ENCODE measurements around the gene NTM.
"Not testable (repeated sequence)": the region's sequence is repeated elsewhere in the genome, so short reads cannot be mapped to it uniquely, and the experiment has no call there.

Gene NTM

GRCh38 chr11:132315696-132316095 lies 945.3 kb downstream of the NTM start:
- H3K27me3 ChIP-seq (ENCODE audit: control insufficient read depth in 1 of 2, insufficient read depth in 2 of 2, low read length in 2 of 2) = no peaks in the 10 kb centered on the region

DNA sequence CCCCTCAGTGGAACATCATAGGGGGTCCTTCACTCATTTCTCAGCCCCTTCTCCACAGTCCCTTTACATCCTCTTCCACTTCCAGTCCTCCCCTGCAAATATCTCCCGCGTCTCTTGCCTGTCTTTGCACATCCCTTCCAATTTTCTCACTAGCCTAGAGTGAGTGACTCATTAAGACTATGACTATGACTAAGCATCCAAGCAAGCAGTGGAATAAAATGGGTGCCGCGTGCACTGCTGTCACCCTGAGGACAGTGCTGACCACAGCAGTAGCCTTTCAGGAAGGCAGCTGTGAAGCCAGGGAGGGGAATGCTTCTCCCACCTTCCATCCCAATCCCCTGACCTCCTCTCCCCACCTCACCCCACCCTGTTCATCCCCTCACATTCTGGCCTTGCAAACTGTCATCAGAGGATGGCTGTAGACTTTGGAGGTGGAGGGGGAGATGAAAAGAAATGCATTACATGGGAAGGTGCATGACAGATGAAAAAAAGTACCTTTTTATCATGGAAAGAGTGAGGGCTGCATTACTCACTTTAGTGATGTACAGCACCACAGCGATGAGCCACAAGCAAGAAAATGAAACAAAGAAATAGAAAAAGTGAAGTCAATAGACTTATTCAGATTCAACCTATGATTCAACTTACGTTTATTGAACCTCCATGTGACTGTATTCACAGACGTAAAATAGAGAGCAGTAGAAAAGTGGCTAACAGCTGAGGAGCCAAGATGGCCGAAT lies 948.2 kb downstream of the NTM start:
- Histone ChIP-seq H3K36me3 (ENCODE audit: insufficient read depth, low read length) (no peaks in the 10 kb centered on the region), H3K9ac (ENCODE audit: low read length) (no peak overlapping the region), H3K9me3 (ENCODE audit: low read length) (no peaks in the 10 kb centered on the region), H3K4me1 (ENCODE audit: insufficient read depth, low read length) (no peaks in the 10 kb centered on the region), H3K27me3 (ENCODE audit: control insufficient read depth in 1 of 2, insufficient read depth in 2 of 2, low read length in 2 of 2) (no peaks in the 10 kb centered on the region), H3K27ac (ENCODE audit: low read depth, low read length) (no peak overlapping the region), H3K4me3 (ENCODE audit: low read depth in 1 of 2, low read length in 2 of 2) (no peak overlapping the region)

More at GRCh38 chr11:132315696-132316095, 945.3 kb downstream of the NTM start:
- Histone ChIP-seq H3K36me3 (ENCODE audit: insufficient read depth, low read length) (no peaks in the 10 kb centered on the region), H3K9me3 (ENCODE audit: low read length) (no peaks in the 10 kb centered on the region), H3K27ac (ENCODE audit: low read depth, low read length) (no peak overlapping the region), H3K9ac (ENCODE audit: low read length) (no peak overlapping the region), H3K4me1 (ENCODE audit: insufficient read depth, low read length) (no peaks in the 10 kb centered on the region), H3K4me3 (ENCODE audit: low read depth in 1 of 2, low read length in 2 of 2) (no peak overlapping the region)

DNA sequence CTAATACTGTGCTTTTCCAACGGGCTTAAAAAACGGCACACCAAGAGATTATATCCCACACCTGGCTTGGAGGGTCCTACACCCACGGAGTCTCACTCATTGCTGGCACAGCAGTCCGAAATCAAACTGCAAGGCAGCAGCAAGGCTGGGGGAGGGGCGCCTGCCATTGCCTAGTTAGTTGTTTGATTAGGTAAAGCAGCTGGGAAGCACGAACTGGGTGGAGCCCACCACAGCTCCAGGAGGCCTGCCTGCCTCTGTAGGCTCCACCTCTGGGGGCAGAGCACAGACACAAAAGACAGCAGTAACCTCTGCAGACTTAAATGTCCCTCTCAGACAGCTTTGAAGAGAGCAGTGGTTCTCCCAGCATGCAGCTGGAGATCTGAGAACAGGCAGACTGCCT lies 949.0 kb downstream of the NTM start:
- not testable (repeated sequence) for H3K27ac ChIP-seq (ENCODE audit: low read depth, low read length); H3K4me3 ChIP-seq (ENCODE audit: low read depth in 1 of 2, low read length in 2 of 2); H3K27me3 ChIP-seq (ENCODE audit: control insufficient read depth in 1 of 2, insufficient read depth in 2 of 2, low read length in 2 of 2); H3K9me3 ChIP-seq (ENCODE audit: low read length); H3K36me3 ChIP-seq (ENCODE audit: insufficient read depth, low read length); H3K4me1 ChIP-seq (ENCODE audit: insufficient read depth, low read length); H3K9ac ChIP-seq (ENCODE audit: low read length)

DNA sequence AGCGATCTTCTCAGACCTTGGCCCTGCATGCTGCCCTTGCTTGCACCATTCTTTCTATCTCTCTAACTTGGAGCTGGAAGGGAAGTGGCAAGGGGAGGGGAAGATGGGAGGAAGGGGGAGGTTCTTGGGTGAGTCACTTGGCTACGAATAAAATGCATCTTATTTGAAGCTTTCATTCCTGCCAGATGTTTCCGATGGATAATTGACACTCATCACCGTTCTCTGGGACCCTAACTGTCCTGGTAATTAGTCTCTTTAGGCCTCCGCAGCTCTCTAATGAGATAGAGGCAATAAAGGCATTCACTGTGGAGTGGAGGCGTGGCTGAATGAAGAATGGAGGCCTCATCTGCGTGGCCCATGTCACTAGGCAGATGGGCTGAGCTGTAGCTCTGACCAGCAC lies 960.1 kb downstream of the NTM start:
- H3K36me3 ChIP-seq (ENCODE audit: insufficient read depth, low read length) = no peaks in the 10 kb centered on the region
- no peak overlapping the region for H3K9ac ChIP-seq (ENCODE audit: low read length)
- no peaks in the 10 kb centered on the region for H3K4me1 ChIP-seq (ENCODE audit: insufficient read depth, low read length)
- H3K9me3 ChIP-seq (ENCODE audit: low read length) = no peaks in the 10 kb centered on the region
- H3K4me3 ChIP-seq (ENCODE audit: low read depth in 1 of 2, low read length in 2 of 2) = no peak overlapping the region
- no peak overlapping the region for H3K27ac ChIP-seq (ENCODE audit: low read depth, low read length)
- H3K27me3 ChIP-seq (ENCODE audit: control insufficient read depth in 1 of 2, insufficient read depth in 2 of 2, low read length in 2 of 2) = no peaks in the 10 kb centered on the region

- Histone ChIP-seq H3K4me1 (ENCODE audit: insufficient read depth, low read length) (no peaks in the 10 kb centered on the region), H3K27me3 (ENCODE audit: control insufficient read depth in 1 of 2, insufficient read depth in 2 of 2, low read length in 2 of 2) (no peaks in the 10 kb centered on the region), H3K9ac (ENCODE audit: low read length) (no peak overlapping the region), H3K36me3 (ENCODE audit: insufficient read depth, low read length) (no peaks in the 10 kb centered on the region), H3K27ac (ENCODE audit: low read depth, low read length) (no peak overlapping the region), H3K4me3 (ENCODE audit: low read depth in 1 of 2, low read length in 2 of 2) (no peak overlapping the region), H3K9me3 (ENCODE audit: low read length) (no peaks in the 10 kb centered on the region)
These were observed 962.1 kb downstream of the NTM start for GRCh38 chr11:132332521-132332920.

- H3K9ac ChIP-seq (ENCODE audit: low read length) = no peak overlapping the region
- no peaks in the 10 kb centered on the region for H3K4me1 ChIP-seq (ENCODE audit: insufficient read depth, low read length)
- H3K27me3 ChIP-seq (ENCODE audit: control insufficient read depth in 1 of 2, insufficient read depth in 2 of 2, low read length in 2 of 2) = no peaks in the 10 kb centered on the region
- no peak overlapping the region for H3K27ac ChIP-seq (ENCODE audit: low read depth, low read length)
- H3K9me3 ChIP-seq (ENCODE audit: low read length) = no peaks in the 10 kb centered on the region
- H3K36me3 ChIP-seq (ENCODE audit: insufficient read depth, low read length) = no peaks in the 10 kb centered on the region
- H3K4me3 ChIP-seq (ENCODE audit: low read depth in 1 of 2, low read length in 2 of 2) = no peak overlapping the region
These were observed 964.4 kb downstream of the NTM start for GRCh38 chr11:132334769-132335280.

DNA sequence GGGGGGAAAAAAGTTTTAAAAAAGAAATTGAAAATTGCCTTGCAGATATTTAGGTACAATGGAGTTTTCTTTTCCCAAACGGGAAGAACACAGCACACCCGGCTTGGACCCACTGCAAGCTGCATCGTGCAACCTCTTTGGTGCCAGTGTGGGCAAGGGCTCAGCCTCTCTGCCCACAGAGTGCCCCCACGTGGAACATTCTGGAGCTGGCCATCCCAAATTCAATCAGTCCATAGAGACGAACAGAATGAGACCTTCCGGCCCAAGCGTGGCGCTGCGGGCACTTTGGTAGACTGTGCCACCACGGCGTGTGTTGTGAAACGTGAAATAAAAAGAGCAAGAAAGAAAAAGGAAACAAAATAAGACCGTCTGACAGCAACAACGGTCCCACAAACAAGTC lies 964.9 kb downstream of the NTM start:
- H3K4me1 ChIP-seq (ENCODE audit: insufficient read depth, low read length) = no peaks in the 10 kb centered on the region
- H3K27me3 ChIP-seq (ENCODE audit: control insufficient read depth in 1 of 2, insufficient read depth in 2 of 2, low read length in 2 of 2) = no peaks in the 10 kb centered on the region
- H3K27ac ChIP-seq (ENCODE audit: low read depth, low read length) = no peak overlapping the region
- no peaks in the 10 kb centered on the region for H3K36me3 ChIP-seq (ENCODE audit: insufficient read depth, low read length)
- no peak overlapping the region for H3K9ac ChIP-seq (ENCODE audit: low read length)
- H3K4me3 ChIP-seq (ENCODE audit: low read depth in 1 of 2, low read length in 2 of 2) = no peak overlapping the region
- no peaks in the 10 kb centered on the region for H3K9me3 ChIP-seq (ENCODE audit: low read length)

GRCh38 chr11:132336781-132337535 lies 966.5 kb downstream of the NTM start:
- H3K9ac ChIP-seq (ENCODE audit: low read length) = no peak overlapping the region
- H3K9me3 ChIP-seq (ENCODE audit: low read length) = no peaks in the 10 kb centered on the region
- no peak overlapping the region for H3K4me3 ChIP-seq (ENCODE audit: low read depth in 1 of 2, low read length in 2 of 2)
- H3K4me1 ChIP-seq (ENCODE audit: insufficient read depth, low read length) = no peaks in the 10 kb centered on the region
- no peak overlapping the region for H3K27ac ChIP-seq (ENCODE audit: low read depth, low read length)
- H3K27me3 ChIP-seq (ENCODE audit: control insufficient read depth in 1 of 2, insufficient read depth in 2 of 2, low read length in 2 of 2) = no peaks in the 10 kb centered on the region
- H3K36me3 ChIP-seq (ENCODE audit: insufficient read depth, low read length) = no peaks in the 10 kb centered on the region

GRCh38 chr11:132337819-132338416 lies 967.5 kb downstream of the NTM start:
- Histone ChIP-seq H3K9ac (ENCODE audit: low read length) (no peak overlapping the region), H3K9me3 (ENCODE audit: low read length) (no peaks in the 10 kb centered on the region), H3K27ac (ENCODE audit: low read depth, low read length) (no peak overlapping the region), H3K4me3 (ENCODE audit: low read depth in 1 of 2, low read length in 2 of 2) (no peak overlapping the region), H3K27me3 (ENCODE audit: control insufficient read depth in 1 of 2, insufficient read depth in 2 of 2, low read length in 2 of 2) (no peaks in the 10 kb centered on the region), H3K36me3 (ENCODE audit: insufficient read depth, low read length) (no peaks in the 10 kb centered on the region), H3K4me1 (ENCODE audit: insufficient read depth, low read length) (no peaks in the 10 kb centered on the region)

DNA sequence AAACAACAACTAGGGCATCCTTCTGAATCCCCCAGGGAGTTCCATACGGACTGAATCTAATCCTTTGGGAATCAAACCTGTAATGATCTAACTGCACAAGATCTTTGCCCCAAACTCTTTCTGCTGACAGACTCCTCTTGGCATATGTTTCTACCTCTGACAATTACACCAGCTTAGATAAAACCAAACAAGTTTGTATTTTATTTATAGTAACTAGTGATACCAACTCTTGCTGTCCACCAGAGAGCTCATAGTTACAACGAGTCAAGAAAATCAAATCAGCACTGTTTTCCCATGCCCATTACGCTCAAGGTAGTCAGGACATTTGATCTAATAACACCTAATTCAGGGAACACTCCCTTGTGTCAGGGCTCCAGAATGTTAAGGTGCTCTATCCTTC lies 972.0 kb downstream of the NTM start:
- Histone ChIP-seq H3K36me3 (ENCODE audit: insufficient read depth, low read length) (no peaks in the 10 kb centered on the region), H3K4me1 (ENCODE audit: insufficient read depth, low read length) (no peaks in the 10 kb centered on the region), H3K9me3 (ENCODE audit: low read length) (no peaks in the 10 kb centered on the region), H3K9ac (ENCODE audit: low read length) (no peak overlapping the region), H3K4me3 (ENCODE audit: low read depth in 1 of 2, low read length in 2 of 2) (no peak overlapping the region), H3K27ac (ENCODE audit: low read depth, low read length) (no peak overlapping the region), H3K27me3 (ENCODE audit: control insufficient read depth in 1 of 2, insufficient read depth in 2 of 2, low read length in 2 of 2) (no peaks in the 10 kb centered on the region)

DNA sequence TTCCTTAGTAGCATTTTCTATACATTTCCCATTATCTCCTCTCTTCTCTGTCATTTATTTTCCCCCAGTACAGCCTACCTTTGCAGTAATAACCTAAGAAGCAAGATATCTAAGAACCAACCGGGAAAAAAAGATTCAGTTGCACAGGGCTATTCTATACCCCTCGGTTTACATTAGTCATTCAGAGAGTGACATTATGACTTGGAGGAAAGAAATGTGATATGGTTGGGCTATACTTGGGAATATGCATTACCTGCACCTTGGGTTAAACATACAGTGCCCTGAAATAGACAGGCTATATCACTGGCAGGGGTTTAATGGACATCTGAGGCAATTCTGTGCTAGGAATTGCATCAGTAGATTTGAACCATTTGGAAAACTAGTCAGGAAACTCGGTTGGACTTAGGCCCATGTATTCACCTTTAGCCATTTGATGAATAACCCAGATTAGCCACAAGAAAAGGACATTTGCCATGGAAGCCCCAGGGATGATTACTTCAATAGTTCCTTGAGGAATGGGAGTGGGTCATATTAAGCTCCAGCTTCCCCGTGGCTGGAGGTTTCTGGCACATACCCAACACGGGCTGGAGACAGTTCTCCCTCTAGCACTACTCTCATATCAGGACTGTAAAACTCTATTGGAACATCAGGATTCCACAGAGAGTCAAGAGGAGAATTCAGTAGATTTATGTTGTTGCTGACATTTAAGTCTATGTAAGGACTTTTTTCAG lies 973.2 kb downstream of the NTM start:
- Histone ChIP-seq H3K36me3 (ENCODE audit: insufficient read depth, low read length) (no peaks in the 10 kb centered on the region), H3K4me1 (ENCODE audit: insufficient read depth, low read length) (no peaks in the 10 kb centered on the region), H3K9ac (ENCODE audit: low read length) (no peak overlapping the region), H3K27ac (ENCODE audit: low read depth, low read length) (no peak overlapping the region), H3K4me3 (ENCODE audit: low read depth in 1 of 2, low read length in 2 of 2) (no peak overlapping the region), H3K27me3 (ENCODE audit: control insufficient read depth in 1 of 2, insufficient read depth in 2 of 2, low read length in 2 of 2) (no peaks in the 10 kb centered on the region), H3K9me3 (ENCODE audit: low read length) (no peaks in the 10 kb centered on the region)
